Stimulated activated CD8-positive, alpha-beta memory T cell treated with anti-CD3 and anti-CD28 coated beads, Interleukin-15, amount 100 ng/mL, for 48 hours (primary cell): ENCODE results near the gene METTL21A.
A peak's percentile ranks its signal among the peaks of the same experiment; 100 is the strongest.
"Not testable (repeated sequence)": the region's sequence is repeated elsewhere in the genome, so short reads cannot be mapped to it uniquely, and the experiment has no call there.

Experiments
- DNase-seq, 2 donors: peaks; one replicate each; pipeline ENCODE4 v3.0.0-alpha.2; 2020; ENCODE audit warnings: low read depth in 2 of 2

Gene METTL21A

DNA sequence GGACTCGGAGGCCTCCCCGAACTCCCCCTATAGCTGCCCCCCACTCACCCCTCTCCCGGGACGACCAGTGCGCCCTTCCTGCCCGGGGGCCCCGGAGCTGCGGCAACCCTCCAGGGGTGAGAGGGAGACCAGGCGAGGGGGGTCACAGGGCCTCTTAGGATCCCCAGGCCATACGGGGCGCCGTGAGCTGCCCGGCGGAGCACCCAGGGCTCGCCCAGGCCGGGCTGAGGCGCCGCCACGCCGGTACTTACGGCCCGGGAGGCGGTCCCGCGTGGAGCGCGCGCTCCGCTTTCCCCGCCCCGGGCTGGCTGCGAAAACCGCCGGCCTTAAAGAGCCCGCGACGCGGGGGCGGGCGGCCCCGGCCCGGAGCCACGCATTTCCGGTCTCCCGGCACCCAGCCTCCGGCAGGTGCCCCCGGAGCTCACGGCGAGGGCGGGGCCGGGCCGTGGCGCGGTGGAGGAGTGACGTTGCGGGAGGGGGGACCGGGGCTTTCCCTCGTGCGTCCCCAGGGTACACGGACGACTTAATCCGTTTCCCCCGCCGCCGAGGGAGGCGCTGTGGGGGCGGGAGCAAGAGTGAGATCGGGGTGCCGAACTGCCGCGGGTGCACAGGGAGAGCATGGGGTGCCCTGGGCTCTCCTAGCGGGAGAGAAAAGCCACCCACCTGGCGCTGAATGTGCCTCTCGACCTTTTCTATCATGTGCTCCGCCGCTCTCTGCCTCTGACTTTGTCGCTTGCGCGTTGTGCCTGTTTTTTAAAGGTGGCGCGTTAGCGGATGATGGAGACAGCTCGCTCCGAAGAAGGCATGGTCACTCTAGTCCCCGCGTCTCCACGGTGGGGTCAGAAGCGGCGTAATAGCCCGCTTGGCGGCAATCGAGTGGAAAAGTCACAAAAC lies at the start of gene METTL21A:
Gene METTL21A, minus strand, starts transcription at position 381 of the 894 bp plus-strand sequence. CDS start 1,019 bp downstream, outside the sequence.
- peak; percentile 93 to 95 for DNase-seq

DNA sequence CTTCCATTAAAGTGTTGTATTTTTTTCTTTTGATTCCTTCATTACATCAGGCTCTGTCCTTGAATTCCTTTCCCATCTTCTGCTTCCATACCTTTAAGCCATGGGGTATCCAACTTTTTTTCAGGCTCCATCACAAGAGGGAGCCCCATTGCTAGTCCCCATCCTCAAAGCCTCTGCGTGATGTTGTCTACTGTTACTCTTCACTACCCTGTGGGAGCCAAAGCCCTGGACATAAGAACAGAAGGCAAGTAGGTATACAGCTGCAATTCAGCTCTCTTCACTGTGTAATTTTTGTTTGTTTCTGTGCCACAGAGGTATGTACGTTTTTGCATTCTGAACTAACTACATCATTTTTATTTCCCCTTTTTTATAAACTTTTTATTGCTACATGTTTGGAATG lies 49.6 kb upstream of the METTL21A start:
- DNase-seq: no peak

DNA sequence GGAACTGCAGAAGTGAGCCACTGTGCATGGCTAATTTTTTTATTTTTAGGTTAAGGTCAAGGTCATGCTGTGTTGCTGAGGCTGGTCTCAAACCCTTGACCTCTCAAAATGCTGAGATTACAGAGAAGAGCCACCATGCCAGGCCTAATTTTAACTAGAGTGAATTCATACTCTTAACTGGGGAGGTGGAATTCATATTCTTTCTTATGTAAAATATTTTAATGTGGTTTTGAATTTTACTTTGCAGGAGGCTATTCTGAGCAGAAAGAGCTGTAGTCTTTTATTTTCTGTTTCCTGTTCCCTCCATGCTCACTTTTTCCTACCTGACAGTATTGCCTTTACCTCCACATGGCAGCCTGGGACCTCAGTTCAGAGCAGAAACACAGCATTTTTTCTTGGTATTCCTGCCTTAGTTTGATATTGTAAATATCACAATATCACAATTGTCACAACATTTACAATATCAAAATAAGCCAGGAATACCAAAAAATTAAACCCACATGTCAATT lies 49.1 kb upstream of the METTL21A start:
- DNase-seq: no peak

DNA sequence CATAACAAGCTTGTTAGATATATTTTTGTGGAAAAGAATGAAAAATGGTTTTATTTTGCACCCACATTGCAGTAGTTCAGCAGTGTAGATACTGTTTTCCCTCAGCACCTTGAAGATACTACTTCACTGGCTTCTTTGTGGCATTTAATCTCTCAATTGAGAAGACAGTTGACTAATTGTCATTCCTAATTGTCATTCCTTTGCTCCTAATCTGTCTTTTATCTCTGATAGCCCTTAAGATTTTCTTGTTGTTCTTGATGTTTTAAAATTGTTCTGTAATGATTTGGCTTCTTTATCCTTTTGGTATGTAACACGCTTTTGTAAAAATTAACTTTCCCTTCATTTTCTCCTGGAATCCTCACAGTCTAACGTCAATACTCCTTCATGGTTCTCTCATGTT lies 48.2 kb upstream of the METTL21A start:
- DNase-seq: no peak

DNA sequence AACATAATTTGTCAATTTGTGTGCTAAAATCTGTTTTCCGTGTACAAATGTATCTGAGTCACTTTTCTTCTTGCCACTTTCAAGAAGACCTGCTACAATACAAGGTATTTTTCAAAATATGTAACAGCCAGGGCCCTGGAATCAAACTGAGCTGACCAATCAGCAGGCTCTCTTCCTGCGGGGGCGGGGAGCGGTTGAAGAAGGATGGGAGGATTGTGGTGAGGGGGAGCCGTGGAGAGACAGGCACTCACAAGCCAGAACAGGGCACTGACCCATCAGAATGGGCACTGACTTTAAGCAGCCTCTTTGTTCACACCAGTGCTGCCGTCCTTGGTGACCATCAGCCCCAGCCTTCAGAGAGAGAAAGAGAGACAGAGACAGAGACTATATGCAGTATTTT lies 45.7 kb upstream of the METTL21A start:
- DNase-seq: no peak

DNA sequence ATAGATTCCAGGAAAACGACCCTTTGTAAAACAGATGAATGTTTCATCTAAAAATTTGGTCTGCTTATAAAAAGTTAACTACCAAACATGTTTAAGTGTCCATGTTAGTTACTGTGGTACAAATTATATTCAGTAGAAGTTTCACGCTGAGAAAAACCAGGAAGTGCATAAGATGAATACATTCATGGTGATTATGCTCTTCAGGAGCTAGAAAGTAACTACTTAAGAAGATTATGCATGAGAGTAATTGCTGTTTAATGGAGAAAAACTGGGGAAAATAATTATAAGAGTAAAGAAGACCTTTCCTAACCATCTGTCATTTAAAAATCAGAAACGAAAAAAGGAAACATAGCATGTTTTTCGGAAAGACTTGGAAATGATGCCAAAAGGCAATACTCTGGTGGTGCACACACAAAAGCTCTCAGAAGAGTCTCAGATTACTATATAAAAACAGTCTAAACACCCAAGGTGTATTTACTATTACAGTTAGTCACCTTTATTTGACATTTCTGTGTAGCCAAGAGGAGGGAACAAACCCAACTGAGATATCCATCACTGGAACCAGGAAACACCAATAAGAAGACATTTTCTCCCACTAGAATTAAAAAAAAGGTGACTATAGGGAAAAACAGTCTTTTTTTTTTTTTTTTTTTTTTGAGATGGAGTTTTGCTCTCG lies 38.8 kb upstream of the METTL21A start:
- DNase-seq: no peak

DNA sequence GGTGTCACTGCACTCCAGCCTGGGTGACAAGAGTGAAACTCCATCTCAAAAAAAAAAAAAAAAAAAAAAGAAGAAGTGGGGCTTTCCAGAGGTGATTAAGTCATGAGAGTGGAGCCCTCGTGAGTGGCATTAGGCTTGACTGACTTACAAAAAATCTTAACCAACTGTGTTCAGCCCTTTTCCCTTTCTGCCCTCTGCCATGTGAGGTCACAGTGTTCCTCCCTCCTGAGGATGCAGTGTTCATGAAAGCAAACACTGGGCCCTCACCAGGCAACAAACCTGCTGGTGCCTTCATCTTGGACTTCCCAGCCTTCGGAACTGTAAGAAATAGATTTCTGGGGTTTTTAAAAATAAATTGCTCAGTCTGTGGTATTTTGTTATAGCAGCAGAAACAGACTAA lies 37.0 kb upstream of the METTL21A start:
- DNase-seq: no peak

DNA sequence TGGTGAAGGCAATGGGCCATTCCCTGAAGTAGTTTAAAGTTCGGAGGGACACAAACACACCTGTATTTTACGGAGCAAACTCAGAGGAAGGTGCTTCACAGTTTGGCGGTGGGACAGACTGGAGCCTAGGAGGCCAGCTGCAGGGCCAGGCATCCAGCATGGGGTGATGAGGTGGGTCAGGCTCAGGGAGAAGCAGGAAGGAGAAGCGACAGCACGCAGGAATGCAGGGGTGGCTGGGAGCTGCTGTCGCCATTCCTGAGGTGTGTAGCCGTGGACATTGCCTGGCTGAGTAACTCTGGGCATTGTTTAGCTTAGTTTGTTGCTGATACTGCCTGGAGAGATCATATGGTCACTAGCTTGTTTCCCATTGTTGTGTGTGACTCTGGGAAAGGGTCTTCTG lies 35.8 kb upstream of the METTL21A start:
- no peak for DNase-seq

DNA sequence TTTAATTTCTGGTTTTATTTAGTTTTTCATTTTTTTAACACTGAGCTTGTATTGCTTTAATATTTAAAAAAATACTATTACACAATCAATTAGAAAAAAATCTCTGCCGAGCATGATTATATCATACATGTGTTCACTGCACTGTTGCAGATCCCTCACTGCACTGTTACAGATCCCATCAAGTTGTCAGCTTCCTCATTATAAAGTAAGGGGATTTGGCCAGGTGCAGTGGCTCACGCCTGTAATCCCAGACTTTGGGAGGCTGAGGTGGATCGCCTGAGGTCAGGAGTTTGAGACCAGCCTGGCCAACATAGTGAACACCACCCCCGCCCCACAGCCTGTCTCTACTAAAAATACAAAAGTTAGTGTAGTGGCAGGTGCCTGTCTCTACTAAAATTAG lies 33.0 kb upstream of the METTL21A start:
- DNase-seq: no peak

DNA sequence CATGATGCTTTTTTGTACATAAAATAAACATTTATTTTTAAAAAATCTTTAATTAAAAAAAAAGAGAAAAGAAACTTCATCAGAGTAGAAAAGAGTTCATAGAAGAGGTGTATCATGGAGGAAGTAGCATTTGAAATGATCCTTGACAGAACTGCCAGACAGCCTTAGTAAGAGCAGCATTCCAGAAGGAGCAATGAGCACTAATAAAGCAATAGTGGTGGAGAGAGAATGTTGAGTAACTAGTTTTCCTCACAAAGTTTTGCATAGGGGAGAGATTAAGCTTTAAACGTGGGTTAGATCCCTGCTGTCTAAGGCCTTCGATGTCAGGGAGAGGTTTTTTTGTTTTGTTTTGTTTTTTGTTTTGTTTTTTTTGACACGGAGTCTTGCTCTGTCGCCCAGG lies 29.8 kb upstream of the METTL21A start:
- no peak for DNase-seq

DNA sequence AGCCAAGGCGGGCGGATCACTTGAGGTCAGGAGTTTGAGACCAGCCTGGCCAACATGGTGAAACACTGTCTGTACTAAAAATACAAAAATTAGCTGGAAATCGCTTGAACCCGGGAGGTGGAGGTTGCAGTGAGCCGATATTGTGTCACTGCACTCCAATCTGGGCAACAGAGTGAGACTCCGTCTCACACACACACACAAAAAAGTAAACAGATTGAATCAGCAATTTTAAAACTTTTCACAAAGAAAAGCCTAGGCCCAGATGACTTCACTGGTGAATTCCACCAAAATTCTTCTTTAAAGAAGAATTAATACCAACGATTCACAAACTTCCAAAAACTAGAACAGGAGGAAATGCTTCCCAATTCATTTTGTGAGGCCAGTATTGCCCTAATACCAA lies 21.4 kb upstream of the METTL21A start:
- DNase-seq: not testable (repeated sequence)

DNA sequence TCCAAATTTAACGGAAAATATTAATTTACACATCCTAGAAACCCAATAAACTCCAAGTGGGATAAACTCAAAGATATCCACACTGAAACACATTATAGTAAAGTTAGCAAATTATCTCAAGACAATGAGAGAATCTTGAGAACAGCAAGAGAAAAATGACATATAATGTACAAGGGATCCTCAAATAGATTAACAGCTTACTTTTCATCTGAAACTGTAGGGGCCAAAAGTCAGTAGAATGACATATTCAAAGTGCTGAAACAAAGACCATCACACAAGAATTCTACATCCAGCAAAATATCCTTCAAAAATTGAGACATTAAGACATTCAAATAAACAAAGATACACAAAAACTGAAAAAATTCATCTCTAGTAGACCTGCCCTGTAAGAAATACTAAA lies 18.7 kb upstream of the METTL21A start:
- DNase-seq: no peak

DNA sequence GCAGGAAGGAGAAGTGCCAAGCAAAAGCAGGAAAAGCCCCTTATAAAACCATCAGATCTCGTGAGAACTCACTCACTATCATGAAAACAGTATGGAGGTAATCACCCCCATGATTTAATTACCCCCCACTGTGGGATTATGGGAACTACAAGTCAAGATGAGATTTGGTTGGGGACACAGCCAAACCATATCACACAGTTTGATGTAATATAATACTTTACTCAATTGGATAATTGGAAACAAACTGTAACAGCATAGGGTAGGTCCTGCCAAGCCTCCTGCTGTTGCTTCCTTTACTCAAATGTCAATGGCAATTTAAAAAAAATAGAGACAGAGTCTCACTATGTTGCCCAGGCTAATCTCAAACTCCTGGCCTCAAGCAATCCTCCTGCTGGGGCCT lies 15.5 kb upstream of the METTL21A start:
- no peak for DNase-seq

DNA sequence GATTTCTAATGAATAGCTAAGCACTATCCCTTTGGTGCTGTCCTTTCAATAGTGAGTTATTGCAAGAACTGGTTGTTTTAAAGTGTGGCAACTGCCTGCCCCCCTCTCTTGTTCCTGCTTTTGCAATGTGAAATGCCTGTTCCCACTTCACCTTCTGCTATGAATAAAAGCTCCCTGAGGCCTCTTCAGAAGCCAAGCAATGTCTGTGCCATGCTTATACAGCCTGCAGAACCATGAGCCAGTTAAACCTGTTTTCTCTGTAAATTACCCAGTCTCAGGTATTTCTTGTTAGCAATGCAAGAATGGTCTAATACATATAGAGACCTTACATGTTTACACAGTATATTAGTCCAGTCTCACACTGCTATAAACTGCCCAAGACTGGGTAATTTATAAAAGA lies 15.0 kb upstream of the METTL21A start:
- DNase-seq: no peak

DNA sequence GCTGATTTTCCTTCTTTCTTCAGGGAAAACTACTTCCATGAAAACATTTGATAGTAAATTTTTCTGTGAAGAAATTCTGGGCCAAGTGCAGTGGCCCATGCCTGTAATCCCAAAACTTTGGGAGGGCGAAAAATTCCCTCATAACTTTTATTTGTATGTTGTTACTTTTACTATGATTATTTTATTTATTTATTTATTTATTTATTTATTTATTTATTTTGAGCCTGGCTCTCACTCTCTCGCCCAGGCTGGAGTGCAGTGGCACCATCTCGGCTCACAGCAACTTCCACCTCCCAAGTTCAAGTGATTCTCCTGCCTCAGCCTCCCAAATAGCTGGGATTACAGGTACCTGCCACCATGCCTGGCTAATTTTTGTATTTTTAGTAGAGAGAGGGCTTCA lies 14.1 kb upstream of the METTL21A start:
- DNase-seq: not testable (repeated sequence)

DNA sequence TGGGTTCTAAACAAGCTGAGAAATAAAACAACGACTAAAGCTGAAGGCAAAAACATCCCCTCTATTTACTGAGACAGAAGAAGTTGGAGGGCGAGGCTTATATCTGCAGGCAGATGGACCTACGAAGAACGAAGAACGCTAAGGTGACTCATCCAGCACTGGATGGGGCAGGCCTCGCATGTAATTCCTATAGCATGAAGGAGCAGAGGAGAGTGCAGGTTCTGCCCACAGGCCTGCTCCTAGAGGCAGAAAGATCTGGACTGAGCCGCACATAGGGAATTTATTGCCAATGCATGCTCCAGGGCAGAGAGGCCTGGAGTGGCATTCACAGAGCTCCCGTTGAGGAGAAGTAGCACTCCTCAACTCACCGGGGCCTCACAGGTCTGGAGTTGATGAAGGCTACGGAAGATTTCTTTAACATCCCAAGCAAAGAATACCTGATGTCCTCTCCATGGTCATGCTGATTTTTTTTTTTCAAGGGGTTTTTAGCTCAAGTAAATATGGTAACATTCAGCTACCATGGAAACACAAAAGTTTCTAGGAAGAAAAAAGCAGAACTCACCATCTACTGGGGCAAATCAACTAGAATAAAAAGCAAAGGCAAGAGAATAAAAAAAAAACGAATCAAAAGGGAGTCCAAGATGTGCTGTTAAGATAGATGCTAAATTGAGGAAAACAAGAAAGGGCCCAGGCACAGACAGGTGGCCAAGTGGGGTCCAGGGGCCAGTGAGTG lies 10.4 kb upstream of the METTL21A start:
- no peak for DNase-seq

DNA sequence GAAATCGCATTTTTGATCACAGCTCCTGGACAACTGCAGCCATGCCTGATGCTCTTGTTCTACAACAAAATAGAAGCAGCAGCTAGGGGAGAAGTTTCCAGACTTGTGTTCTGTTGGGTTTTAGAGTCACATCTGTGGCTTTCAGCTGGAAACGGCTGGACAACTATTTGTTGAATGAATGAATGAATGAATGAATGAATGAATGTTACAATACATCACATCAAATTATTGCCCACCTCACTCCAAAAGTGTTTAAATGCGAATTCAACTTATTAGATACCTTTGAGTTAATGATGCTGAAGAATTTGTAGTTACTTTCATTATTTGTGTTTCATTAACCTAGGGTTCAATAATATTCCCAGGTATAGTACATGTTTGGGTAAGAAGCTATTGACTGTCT lies 8.5 kb upstream of the METTL21A start:
- DNase-seq: no peak

DNA sequence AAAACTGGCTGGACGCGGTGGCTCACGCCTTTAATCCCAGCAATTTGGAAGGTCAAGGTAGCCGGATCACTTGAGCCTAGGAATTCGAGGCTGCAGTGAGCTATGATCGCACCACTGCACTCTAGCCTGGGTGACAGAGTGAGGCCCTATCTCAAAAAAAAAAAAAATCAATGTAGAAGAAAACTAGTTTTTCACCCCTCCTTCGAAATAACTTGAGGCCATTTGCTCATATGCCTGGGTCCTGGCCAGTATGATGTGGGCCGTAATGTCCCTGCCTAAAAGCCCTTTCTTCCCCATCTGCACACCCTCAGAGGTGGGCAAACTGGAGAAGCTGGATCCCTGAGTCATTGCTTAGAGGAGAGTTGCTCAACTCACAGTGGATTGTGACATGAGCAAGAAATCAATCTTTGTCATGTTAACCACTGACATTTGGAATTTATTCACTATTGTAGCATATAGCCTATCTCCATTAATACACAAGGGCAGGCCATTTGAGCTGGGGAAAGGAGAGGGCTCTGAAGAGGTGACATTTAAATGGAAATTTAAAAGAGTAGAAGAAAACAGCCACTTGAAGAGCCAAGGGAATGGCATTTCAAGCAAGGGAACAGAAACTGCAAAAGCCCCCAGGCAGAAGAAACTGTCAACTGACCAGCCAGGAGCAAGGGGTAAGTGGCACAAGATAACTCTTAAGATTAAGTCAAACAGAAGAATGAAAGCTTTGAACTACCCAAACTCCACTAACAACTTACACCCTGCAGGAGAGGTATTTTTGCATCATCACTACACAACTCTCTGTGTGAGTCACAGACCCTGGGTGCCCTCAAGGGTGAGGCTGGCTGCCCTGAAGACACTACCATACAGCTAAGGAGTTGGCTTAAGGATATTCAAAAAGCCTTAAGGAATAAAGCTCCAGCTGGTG lies 7.6 kb upstream of the METTL21A start:
- DNase-seq: no peak

DNA sequence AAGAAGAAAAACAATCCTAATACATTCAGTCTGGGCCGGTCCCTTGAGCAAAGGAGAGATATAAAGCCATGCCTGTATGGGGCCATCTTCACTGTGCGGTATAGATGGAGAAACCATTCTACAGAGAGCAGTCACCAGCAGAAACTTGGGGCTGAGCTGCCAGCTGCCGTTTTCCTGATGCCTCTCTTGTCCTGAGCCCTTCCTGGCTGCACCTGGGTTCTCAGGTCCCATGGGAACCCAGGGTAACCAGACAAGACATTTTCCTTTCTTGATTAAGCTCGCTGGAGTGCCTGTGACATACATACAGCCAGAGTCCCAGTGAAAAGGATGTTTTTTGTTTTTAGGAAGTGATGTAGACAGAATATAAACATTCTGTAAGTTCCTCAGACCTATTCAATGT lies 5.3 kb upstream of the METTL21A start:
- DNase-seq: no peak

DNA sequence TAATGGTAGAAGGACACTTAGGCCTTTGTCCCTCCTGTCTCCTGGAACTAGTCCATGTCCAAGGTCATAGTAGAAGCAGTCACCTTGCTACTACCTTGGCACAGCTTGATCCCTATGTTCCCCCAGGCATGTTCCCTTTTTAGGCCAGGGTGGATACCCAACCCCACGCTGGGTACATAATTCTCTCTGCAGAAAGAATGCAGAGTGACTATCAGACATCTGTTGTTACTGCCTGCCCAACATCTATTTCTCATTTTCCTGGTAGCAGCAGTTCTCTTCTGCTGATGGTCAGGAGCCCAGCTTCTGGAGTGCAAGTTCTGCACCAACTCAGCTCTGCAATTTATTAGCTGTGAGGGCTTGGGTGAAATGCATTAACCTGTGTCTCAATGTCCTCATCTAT lies 4.4 kb upstream of the METTL21A start:
- no peak for DNase-seq
